Progenitor cell of endocrine pancreas (in vitro differentiated cells): ENCODE measurements around the gene CST7. TPM values are rescaled to one million over a fixed set of nuclear protein-coding genes. Genes with fewer than 3 reads are reported as not detected.

Source experiments
- DNase-seq: peaks from one replicate; pipeline ENCODE4 v3.0.0; 2021; ENCODE audit warnings: low spot score; ENCODE audit not compliant: unreplicated experiment
- H3K27ac Mint-ChIP-seq: 2 replicates; pipeline ENCODE4 v1.8.0; 2021; ENCODE audit warnings: mild to moderate bottlenecking, moderate library complexity, mixed read lengths
- H3K27me3 Mint-ChIP-seq: 2 replicates; pipeline ENCODE4 v1.8.0; 2021; ENCODE audit warnings: mixed read lengths
- H3K36me3 Mint-ChIP-seq: 2 replicates; pipeline ENCODE4 v1.8.0; 2022; ENCODE audit warnings: mixed read lengths; ENCODE audit not compliant: insufficient read depth
- H3K4me1 Mint-ChIP-seq: 2 replicates; pipeline ENCODE4 v1.8.0; 2021; ENCODE audit warnings: low read depth, mixed read lengths
- H3K4me3 Mint-ChIP-seq: 2 replicates; pipeline ENCODE4 v1.8.0; 2021; ENCODE audit warnings: low read depth, mild to moderate bottlenecking, moderate library complexity, mixed read lengths
- H3K9me3 Mint-ChIP-seq: 2 replicates; pipeline ENCODE4 v1.8.0; 2021; ENCODE audit warnings: low read depth, mixed read lengths
- CTCF ChIP-seq: fragments of 200-600 bp; sonication (generic); IDR thresholded peaks from one replicate; pipeline ENCODE4 v1.5.0; 2021; ENCODE audit warnings: antibody characterized with exemption, mild to moderate bottlenecking; ENCODE audit not compliant: unreplicated experiment
- total RNA-seq: library from RNA; stranded (reverse); gene quantifications from 2 replicates; pipeline ENCODE4 v1.2.1, GENCODE V29; 2021

CST7 gene
- total RNA-seq, 1 donor from 2014 or later, result not detected

GRCh38 chr20:24950836-24951525 lies 1.9 kb downstream of the CST7 start:
- Mint-ChIP-seq H3K27me3 (peaks cover 4% of the 10 kb centered on the region), H3K4me1 (no peaks in the 10 kb centered on the region), H3K4me3 (no peak overlapping the region), H3K36me3 (no peaks in the 10 kb centered on the region), H3K27ac (no peak overlapping the region), H3K9me3 (peaks cover 14% of the 10 kb centered on the region)
- DNase-seq, result no peak
- no peak for TF ChIP-seq CTCF

- H3K4me1 Mint-ChIP-seq, result no peaks in the 10 kb centered on the region
- peaks cover 4% of the 10 kb centered on the region for H3K27me3 Mint-ChIP-seq
- H3K9me3 Mint-ChIP-seq, result peaks cover 10% of the 10 kb centered on the region
- peak overlapping the region; percentile 14 for H3K27ac Mint-ChIP-seq
- H3K36me3 Mint-ChIP-seq, result no peaks in the 10 kb centered on the region
- TF ChIP-seq CTCF, result no peak
- no peak overlapping the region for H3K4me3 Mint-ChIP-seq
- no peak for DNase-seq
These were observed 2.5 kb downstream of the CST7 start for GRCh38 chr20:24951536-24952083.

- H3K4me3 Mint-ChIP-seq, result no peak overlapping the region
These were observed 3.5 kb downstream of the CST7 start for GRCh38 chr20:24952376-24953208.

GRCh38 chr20:24953209-24953575 lies 4.1 kb downstream of the CST7 start:
- no peak overlapping the region for H3K4me3 Mint-ChIP-seq
- no peak for TF ChIP-seq CTCF
- no peaks in the 10 kb centered on the region for H3K27me3 Mint-ChIP-seq
- no peaks in the 10 kb centered on the region for H3K4me1 Mint-ChIP-seq
- no peaks in the 10 kb centered on the region for H3K9me3 Mint-ChIP-seq
- H3K27ac Mint-ChIP-seq, result no peak overlapping the region
- H3K36me3 Mint-ChIP-seq, result no peaks in the 10 kb centered on the region
- no peak for DNase-seq

More at GRCh38 chr20:24952376-24953208, 3.5 kb downstream of the CST7 start:
- Mint-ChIP-seq H3K27me3 (peaks cover 4% of the 10 kb centered on the region), H3K36me3 (no peaks in the 10 kb centered on the region), H3K4me1 (no peaks in the 10 kb centered on the region), H3K27ac (no peak overlapping the region), H3K9me3 (peaks cover 5% of the 10 kb centered on the region)
- no peak for TF ChIP-seq CTCF
- DNase-seq, result no peak

- no peak for DNase-seq
- Mint-ChIP-seq H3K36me3 (no peaks in the 10 kb centered on the region), H3K4me1 (no peaks in the 10 kb centered on the region), H3K27me3 (no peaks in the 10 kb centered on the region), H3K27ac (no peak overlapping the region), H3K4me3 (no peak overlapping the region), H3K9me3 (no peaks in the 10 kb centered on the region)
- TF ChIP-seq CTCF, result no peak
These were observed 4.6 kb downstream of the CST7 start for GRCh38 chr20:24953621-24954133.
